GM18498 (cell line): ENCODE measurements around the gene IQCB1.
"Not testable (repeated sequence)": the region's sequence is repeated elsewhere in the genome, so short reads cannot be mapped to it uniquely, and the experiment has no call there.

Source experiments
- ATAC-seq: cut with Tn5 transposase; IDR thresholded peaks from one replicate; pipeline ENCODE4 v1.9.1; 2021; ENCODE audit warnings: mild to moderate bottlenecking, moderate library complexity; ENCODE audit not compliant: unreplicated experiment

Gene IQCB1, protein sequence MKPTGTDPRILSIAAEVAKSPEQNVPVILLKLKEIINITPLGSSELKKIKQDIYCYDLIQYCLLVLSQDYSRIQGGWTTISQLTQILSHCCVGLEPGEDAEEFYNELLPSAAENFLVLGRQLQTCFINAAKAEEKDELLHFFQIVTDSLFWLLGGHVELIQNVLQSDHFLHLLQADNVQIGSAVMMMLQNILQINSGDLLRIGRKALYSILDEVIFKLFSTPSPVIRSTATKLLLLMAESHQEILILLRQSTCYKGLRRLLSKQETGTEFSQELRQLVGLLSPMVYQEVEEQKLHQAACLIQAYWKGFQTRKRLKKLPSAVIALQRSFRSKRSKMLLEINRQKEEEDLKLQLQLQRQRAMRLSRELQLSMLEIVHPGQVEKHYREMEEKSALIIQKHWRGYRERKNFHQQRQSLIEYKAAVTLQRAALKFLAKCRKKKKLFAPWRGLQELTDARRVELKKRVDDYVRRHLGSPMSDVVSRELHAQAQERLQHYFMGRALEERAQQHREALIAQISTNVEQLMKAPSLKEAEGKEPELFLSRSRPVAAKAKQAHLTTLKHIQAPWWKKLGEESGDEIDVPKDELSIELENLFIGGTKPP

DNA sequence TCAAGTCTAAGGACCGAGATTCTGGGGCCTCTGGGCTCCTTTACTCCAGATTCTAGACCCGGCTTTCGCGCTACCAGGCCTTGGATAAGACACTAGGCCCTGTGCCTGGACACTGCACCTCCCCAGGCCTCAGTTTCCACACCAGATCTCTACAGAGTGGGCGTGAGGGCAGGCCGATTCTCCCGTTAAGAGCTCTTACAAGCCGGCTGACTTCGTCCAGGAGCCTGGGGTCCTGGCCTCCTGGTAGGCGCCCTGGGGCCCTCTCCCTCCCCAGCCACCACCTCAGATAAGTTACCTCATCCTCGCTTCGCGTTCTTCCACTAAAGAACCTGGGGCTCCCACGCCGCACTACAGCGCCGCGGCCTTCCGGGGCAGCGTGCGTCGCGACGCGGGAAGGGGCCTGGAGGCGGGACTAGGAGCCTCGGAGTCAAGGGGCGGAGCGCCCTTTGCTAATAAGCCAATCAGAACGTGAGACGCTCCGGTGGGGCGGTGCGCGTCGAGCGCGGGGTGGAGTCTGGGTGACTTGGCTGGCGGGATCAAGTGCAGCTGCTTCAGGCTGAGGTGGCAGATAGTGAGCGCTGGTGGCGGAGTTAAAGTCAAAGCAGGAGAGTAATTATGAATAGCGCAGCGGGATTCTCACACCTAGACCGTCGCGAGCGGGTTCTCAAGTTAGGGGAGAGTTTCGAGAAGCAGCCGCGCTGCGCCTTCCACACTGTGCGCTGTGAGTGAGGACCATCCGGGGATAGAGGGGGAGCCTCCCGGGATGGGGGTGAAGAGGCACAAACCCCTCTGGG is at the start of gene IQCB1, which contains the start of gene EAF2:
Gene IQCB1, minus strand, starts transcription at position 390 of the 794 bp plus-strand sequence. CDS start 6,100 bp downstream, outside the sequence.
Gene EAF2, plus strand, starts transcription at position 539 of the 794 bp plus-strand sequence. Its CDS starts 77 bp downstream, at position 616.
- ATAC-seq, result peak; percentile 98

DNA sequence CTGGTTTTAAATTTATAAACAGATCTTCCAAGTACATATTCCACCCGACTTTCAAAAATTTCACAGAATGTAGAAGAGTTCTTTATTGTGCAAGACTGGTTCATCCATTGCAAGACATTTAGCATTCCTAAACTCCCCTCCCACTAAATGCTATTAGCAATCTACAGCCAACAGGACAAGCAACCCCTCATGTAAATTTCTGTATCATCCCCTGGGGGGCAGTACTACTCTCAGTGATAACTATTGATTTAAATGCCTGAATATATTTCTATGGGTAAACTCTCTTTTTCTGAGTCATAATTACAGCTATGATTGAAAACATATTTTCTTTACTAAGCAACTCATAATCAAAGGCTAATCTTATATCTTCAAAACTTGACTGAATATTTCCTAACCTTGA is 48.6 kb upstream of the IQCB1 start:
- ATAC-seq, result no peak

DNA sequence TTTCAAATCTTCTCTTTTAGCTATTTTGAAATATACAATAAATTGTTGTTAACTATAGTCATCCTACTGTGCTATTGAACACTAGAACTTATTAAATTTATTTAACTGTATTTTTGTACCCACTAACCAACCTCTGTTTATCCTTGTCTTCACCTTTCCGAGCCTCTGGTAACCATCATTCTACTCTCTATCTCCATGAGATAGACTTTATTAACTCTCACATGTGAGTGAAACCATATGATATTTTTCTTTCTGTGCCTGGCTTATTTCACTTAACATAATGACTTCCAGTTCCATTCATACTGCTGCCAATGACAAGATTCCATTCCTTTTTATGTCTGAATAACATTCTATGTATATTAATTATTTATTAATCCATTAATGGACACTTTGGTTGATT is 43.6 kb upstream of the IQCB1 start:
- ATAC-seq, result no peak

DNA sequence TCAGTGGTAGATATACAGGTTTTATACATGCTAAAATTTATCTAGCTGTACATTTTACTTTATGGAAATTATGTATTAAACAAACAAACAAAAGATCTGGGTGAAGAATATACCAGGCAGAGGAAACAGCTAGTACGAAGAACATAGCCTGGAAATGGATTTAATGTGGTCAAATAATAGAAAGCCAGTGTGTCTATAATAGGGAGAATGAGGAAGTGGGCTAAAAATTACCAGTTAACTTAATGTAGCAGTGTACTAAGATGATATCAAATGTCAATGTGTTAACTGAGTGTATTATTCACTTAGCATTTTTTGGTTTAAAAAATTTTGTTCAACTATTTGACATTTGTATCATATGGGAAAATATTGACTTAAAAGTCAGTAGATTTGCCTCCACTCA is 36.6 kb upstream of the IQCB1 start:
- no peak for ATAC-seq

DNA sequence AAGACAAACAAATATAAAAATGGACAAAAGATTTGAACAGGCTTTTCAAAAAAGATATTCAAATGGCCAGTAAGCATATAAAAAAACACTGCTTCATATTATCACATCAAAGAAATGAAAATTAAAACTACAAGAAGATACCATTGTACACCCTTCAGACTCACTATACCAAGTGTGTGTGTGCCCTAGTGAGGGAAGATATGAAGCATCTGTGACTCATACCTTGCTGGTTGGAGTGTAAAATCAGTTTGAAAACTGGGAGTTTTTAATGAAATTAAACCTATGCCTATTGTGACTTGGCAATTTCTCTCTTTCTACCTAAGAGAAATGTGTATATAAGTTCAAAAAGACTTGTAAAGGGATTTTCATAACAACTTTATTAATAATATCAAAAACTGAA is 35.9 kb upstream of the IQCB1 start:
- ATAC-seq, result no peak

DNA sequence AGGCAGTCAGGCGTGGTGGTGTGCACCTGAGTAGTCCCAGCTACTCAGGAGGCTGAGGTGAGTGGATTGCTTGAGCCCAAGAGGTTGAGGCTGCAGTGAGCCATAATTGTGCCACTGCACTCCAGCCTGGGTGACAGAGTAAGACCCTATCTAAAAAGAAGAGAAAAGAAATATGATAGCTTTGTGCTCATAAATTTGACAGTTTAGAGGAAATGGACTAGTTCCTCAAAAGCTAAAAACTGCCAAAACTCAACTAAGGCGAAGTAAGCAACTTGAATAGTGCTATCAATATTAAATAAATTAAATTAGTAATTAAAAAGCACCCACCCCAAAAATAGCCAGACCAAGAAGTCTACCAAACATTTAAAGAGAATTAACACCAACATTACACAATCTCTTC is 34.9 kb upstream of the IQCB1 start:
- ATAC-seq, result no peak

DNA sequence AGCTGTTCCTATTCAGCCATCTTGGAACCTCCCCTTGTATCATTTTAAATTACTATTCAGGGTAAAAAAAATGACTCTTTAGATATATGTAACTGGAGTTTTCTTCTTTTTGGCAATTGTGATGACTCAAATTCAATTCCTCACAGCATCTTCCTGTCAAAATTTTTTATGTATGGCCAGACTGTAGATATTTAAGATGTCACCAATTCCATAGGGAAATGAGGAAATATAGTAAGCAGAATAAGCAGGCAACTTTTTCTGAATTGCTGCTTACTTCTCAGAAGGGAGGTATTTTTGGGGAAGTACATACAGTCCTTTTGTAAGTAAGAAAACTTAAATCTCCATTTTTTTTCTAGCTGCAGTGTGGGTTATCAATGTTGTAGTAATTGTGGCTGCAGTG is 28.9 kb upstream of the IQCB1 start:
- no peak for ATAC-seq

DNA sequence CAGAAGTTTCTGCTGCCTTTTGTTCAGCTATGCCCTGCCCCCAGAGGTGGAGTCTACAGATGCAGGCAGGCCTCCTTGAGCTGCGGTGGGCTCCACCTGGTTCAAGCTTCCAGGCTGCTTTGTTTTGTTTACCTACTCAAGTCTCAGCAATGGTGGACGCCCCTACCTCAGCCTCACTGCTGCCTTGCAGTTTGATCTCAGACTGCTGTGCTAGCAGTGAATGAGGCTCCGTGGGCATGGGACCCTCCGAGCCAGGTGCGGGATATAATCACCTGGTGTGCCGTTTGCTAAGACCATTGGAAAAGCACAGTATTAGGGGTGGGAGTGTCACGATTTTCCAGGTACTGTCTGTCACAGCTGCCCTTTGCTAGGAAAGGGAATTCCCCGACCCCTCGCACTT is 28.4 kb upstream of the IQCB1 start:
- not testable (repeated sequence) for ATAC-seq

DNA sequence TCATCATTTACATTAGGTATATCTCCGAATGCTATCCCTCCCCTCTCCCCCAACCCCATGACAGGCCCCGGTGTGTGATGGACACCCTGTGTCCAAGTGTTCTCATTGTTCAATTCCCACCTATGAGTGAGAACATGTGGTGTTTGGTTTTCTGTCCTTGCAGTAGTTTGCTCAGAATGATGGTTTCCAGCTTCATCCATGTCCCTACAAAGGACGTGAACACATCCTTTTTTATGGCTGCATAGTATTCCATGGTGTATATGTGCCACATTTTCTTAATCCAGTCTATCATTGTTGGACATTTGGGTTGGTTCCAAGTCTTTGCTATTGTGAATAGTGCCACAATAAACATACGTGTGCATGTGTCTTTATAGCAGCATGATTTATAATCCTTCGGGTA is 22.9 kb upstream of the IQCB1 start:
- ATAC-seq, result not testable (repeated sequence)

DNA sequence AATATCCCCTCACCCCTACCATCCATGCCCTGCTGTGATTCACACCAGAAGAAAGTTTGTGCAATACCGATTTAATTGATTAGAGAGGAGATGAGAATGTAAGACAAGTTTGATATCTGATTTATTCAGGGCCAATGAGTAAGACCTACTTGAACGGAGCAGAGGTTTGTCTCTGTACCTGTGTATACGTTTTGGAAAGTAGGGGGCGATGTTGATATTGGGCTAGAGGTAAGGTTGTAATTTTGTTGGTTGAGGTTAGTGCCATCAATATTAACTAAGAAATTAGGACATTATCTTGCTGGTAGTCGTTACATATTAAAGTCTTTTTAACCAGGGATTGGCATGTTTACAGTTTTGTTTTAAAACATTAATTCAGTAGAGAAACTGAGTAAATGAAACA is 20.7 kb upstream of the IQCB1 start:
- ATAC-seq, result no peak

DNA sequence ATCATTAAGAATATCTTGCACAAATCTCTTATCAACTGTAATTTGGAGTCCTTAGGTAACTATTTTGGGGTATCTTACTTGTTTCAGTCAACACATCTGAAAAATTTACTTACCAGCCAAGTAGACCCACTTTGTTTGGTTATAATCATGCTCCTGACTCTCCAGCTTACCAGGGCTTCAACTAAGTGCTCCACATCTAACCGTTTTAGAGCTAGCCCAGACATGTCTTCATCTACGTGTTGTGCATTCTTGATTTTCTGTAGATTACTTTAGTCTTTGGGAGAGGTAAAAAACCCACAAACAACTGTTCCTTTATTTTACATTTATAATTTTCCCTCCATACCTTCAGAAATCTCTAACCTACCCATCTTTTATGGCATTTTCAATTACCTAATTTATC is 17.4 kb upstream of the IQCB1 start:
- ATAC-seq, result no peak

DNA sequence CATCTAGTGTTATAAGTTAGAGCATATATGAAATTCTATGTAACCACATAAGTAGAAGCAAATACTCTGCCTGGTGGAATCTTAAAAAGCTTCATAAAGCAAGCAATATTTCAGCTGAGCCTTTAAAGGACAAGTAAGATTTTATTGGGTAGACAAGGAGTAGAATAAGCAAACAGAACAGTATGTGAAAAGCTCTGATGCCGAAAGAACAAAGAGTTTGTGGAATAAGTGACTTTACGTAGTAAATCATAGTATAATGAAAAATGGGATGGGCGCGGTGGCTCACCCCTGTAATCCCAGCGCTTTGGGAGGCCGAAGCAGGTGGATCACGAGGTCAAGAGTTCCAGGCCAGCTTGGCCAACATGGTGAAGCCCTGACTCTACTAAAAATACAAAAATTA is 10.0 kb upstream of the IQCB1 start:
- ATAC-seq, result no peak

DNA sequence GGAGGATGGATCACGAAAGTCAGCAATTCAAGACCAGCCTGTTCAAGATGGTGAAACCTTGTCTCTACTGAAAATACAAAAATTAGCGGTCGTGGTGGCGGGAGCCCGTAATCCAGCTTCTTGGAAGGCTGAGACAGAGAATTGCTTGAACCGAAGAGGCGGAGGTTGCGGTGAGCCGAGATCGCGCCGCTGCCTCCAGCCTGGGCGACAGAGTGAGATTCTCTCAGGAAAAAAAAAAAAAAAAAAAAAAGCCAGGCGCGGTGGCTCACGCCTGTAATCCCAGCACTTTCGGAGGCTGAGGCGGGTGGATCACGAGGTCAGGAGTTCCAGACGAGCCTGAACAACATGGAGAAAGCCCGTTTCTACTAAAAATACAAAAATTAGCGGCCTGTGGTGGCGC is 5.1 kb upstream of the IQCB1 start:
- ATAC-seq, result no peak

DNA sequence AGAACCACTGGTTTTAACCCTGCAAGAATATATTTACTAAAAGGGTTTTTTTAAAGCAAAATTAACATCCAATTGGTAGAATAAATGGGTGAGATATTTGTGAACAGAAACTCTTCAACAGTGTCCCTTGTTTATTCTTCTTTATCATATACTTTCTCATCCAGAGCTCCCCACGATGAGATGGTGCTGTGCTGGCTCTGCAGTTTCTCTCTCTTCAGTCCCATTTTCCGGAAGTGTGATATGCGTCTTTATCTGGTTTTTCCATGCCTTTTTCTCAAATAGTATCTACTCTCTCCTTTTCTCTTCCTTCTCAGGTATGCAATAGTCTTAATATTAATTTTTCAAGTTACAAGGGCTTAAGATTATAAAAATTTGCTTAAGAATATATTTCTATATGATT is 1.6 kb upstream of the IQCB1 start:
- no peak for ATAC-seq

DNA sequence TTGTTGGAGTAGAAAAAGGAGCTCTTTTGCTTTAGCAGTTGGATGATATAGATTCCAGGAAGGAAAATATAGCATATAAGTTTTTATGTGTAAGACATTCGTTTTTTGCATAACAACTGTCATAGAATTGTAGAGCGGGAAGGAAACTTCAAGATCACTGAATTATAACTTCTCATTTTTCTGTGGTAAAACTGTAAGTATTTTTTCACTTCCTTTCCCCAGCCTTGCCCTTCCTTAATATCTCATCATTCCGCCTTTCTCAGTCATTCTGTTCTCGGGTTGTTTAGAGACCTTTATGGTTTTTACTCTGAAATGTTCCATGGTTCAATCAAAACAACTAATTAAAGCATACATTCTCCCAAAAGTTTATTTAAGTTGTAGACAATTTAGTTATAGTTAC is 1.2 kb upstream of the IQCB1 start:
- no peak for ATAC-seq

DNA sequence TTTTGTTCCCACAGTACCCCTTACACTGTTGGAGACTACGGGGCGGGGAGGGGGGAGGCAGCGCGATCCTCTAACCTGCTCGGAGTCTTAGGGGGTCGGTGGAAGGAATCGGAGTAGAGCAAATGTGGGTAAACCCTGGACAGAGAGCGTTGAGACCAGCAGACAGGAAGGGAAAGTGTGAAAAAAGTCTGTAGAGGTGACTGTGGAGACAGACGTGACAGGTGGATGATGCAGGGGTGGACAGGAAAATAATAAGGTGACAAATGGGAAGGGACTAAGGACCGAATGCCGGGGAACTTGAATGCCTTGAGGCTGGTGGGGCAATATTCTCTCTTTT is 573 bp upstream of the IQCB1 start:
- peak; percentile 14 for ATAC-seq

DNA sequence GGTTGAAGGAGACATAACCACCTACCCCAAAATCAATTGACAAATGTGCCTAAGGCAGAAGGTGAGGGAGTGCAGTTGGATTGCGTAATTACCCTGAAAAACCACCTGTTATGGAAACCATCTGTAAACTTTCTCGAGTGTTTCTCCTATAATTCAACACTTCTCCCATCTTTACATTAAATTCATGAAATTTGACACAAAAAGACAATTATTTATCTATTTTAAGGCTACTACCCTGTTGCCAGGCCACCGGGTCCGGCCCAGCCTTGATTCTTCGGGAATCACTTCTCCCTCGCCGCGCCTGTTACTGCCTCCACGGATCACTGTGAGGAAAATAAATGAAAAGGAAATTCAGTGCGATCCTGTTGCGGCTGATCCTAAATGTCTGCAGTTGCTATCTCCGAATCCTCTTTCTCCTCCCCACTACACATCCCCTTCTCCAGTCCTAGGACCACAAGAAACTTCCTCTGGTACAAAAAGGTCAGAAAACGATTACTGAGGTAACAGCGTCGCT is 646 bp downstream of the IQCB1 start:
- no peak for ATAC-seq

DNA sequence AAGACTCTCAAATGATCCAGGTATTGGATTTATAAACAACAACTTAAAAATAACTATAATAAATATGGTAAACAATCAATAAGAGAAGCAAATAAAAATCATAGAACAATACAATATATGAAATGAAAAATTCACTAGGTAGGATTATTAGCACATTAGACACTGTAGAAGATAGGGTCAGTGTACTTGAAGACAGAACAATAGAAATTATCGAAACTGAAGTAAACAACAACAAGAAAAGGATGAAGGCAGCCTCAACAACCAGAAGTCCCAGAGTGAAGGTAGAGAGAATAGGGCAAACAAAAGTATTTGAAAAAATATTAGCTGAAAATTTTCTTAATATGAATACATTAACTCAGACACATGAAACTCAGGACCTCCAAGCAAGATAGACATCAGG is 11.9 kb downstream of the IQCB1 start:
- ATAC-seq, result no peak

DNA sequence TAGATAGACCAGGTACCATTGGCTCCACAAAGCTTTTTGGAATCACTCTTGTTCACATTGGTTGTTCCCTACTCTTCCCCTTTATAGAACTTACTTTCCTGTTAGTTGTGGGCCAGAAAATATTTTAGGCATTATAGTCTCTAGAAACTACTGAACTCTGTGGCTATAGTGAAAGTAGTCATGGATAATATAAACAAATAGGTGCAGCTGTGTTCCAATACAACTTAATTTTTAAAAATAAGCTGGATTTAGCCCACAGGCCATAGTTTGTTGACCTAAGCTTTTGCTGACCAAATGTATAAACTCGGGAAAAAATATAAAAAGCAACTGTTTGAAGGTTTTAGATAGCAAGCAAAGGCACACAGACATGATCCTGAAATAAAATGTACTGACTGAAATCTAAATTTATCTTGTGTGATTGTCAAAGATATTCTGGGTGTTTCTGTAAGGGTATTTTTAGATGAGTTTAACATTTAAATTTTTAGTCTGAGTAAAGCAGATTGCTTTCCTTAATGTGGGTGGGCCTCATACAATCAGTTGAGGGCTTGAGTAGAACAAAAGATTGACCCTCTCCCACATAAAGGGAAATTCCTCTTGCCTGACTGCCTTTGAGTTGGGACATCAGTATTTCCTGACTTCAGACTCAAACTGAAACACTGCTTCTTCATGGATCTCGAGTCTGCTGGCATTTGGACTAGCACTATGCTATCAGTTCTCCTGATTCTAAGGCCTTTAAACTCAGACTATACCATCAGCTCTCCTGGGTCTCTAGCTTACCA is 13.2 kb downstream of the IQCB1 start:
- ATAC-seq, result no peak

DNA sequence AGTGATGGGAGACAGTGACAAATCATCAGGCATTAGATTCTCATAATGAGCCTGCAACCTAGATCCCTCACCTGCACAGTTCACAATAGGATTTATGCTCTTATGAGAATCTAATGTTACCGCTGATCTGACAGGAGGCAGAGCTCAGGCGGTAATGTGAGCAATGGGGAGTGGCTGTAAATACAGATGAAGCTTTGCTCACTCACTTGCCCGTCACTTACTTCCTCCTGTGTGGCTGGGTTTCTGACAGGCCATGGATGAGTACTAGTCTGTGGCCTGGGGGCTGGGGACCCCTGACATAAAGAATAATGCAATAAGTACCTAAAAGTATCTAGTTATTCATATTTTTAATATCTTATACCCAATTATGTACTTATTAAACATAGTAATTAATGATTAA is 15.6 kb downstream of the IQCB1 start:
- no peak for ATAC-seq

DNA sequence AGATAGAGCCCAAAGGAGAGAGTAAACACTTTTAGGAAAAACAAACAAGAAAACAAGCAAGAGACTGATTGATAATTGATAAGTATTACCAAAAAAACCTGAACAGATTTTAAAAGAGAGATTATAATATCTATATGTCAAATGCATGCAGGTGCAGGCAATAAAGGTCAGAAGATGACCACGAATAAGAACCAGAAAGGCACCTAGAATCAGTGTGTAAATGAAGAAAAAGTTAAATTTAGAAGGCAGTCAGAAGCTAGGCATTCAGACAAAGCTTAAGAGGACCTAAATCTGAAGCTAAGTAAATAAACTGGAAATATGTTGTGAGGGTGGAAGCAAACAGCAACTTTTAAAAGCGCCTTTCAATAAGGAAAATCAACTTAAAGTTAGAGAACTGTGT is 16.3 kb downstream of the IQCB1 start:
- ATAC-seq, result no peak
